Stimulated activated CD4-positive, alpha-beta T cell treated with anti-CD3 and anti-CD28 coated beads, Interleukin-2, amount 100 ng/mL, for 24 hours (primary cell): ENCODE measurements around the gene KIAA1755.
"Not testable (repeated sequence)": the region's sequence is repeated elsewhere in the genome, so short reads cannot be mapped to it uniquely, and the experiment has no call there.

ENCODE experiments used
- DNase-seq, 2 donors: peaks; one replicate each; pipeline ENCODE4 v3.0.0-alpha.2; 2020

The KIAA1755 gene

GRCh38 chr20:38260025-38260377, 534 bp downstream of the KIAA1755 start:
- DNase-seq = no peak

DNA sequence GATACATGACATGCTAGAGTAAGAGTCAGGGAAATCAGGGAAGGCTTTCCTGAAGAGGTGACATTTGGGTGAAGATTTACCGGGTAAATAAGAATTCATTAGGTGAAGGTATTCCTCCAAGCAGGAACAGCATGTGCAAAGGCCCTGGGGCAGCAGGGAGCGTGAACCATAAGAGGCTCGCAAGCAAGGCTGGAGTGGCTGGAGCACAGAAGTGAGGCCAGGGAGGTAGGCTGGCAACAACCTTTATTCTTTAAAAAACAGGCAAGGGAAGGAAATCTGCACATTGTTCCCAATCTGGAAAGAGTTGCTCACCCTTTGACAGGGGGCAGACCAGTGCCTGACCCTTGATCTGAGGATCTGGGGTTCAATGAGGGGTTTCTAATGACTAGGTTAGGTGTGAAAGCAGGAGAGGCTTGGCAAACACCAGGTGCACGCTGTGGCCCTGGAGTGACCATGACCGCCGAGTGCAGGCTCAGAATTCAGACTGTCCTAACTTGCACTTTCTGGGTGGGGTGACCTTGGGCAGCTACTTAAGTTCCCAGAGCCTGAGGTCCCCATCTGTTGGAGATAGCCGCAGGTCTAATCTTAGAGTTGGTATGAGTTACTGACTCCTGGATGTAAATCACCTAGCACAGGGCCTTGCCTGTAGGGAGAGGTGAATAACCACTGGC, 1.9 kb downstream of the KIAA1755 start:
- no peak for DNase-seq

GRCh38 chr20:38256966-38257365, 3.6 kb downstream of the KIAA1755 start:
- DNase-seq = no peak

DNA sequence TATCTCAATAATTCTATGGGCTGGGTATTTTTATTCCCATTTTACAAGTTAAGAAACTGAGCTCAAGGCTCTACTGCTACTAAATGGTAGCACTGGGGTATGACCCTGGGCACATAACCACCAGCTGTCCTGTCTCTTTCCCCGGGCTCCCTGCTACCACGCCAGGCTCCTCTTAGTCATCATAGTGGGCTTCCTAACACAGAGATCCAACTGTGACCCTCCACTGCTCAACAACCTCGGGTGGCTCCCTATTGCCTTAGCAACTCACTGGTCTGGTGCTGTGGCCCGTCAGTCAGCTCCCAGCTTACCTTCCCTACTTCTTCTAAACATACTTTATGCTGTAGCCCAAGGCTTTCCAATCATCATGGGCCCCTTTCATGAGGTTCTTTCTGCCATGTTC, 4.5 kb downstream of the KIAA1755 start:
- DNase-seq = no peak

DNA sequence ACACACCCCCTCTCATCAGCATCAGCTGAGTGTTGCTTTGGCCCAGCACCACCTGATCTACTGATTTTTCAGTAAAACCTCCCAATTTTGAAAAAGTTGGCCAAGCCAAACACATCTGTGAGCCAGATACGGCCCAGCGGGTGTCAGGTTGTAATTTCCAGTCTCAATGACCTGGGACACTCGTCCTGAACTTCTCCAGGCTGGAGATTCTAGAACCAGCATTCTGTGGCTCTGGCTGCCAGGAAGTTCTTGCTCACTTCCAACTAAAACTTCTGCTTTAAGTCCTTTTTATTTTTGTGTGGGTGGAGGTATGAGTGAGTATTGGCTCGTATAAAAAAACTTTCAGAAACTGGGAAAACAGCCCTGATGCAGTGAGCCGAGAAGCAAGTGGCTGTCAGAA, 5.1 kb downstream of the KIAA1755 start:
- no peak for DNase-seq

DNA sequence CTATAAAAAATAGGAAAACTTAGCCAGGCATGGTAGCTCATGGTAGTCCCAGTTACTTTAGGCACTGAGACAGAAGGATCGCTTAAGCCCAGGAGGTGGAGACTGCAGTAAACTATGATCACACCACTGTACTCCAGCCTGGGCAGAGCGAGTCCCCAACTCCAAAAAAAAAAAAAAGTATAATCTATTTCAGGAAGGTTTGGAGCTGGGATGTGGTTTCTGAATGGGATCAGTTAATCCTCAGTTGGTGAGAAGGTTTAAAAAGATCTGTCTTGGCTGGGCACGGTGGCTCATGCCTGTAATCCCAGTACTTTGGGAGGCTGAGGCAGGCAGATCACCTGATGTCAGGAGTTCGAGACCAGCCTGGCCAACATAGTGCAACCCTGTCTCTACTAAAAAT, 5.9 kb downstream of the KIAA1755 start:
- not testable (repeated sequence) for DNase-seq

- DNase-seq = no peak
Observed at GRCh38 chr20:38253571-38253970, 7.0 kb downstream of the KIAA1755 start.

GRCh38 chr20:38252292-38253288, 7.9 kb downstream of the KIAA1755 start:
- no peak for DNase-seq

GRCh38 chr20:38251441-38251840, 9.1 kb downstream of the KIAA1755 start:
- DNase-seq = not testable (repeated sequence)

GRCh38 chr20:38250609-38251008, 9.9 kb downstream of the KIAA1755 start:
- DNase-seq = no peak

DNA sequence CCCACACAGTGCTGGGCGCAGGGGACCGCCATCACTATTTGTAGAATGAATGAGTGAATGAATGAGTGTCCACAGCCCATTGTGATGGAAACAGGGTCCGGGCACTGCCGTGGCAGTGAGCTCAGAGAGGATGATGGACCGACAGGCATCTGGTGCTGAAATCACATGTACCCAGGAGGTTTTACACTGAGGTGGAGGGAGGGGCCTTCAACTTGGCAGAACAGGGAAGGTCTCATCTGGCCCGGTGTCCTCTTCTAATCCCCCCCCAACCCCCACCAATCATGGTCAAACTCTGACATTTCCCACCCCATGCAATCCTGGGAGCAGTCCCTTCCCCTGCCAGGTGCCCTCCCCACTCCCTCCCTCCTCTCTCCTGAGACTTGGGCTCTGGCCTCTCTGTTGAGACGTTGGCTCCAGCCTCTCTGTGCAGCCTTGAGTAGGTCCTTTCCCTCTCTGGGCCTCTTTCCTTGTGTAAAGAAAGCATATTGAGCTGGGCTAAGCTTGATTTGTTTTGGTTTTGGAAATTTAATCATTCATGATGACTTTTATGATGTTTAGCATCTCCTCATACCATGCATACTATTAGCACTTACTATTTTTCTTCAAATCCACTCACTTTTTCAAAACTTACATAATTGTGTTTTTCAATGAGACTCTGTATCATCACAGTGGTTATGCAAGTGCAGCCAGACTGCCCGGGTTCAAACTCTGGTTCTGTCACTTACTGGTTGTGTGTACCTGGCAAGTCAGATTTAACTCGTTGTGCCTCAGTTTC, 10.8 kb downstream of the KIAA1755 start:
- no peak for DNase-seq

DNA sequence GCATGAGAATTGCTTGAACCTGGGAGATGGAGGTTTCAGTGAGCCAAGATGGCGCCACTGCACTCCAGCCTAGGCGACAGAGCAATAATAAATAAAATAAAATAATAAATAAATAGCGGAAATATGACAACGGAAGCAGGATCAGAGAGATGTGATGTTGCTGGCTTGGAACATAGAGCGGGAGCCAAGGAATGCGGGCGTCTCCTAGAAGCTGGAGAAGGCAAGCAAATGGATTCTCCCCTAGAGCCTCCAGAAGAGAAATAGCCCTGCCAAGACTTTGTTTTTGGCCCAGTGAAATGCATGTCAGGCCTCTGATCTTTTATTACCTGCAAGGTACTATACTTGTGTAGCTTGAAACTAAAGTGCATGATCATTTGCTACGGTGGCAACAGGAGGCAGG, 12.4 kb downstream of the KIAA1755 start:
- DNase-seq = no peak

DNA sequence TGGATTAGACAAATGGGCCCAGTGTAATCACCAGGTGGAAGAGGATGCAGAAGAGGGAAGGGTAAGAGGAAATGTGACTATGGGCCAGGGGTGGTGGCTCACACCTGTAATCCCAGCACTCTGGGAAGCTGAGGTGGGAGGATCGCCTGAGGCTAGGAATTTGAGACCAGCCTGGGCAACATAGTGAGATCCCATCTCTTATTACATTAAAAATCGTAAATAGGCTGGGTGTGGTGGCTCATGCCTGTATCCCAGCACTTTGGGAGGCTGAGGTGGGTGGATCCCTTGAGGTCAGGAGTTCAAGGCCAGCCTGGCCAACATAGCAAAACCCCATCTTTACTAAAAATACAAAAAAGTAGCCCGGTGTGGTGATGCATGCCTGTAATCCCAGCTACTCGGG, 12.8 kb downstream of the KIAA1755 start:
- DNase-seq = not testable (repeated sequence)

GRCh38 chr20:38247166-38247509, 13.4 kb downstream of the KIAA1755 start:
- no peak for DNase-seq

- no peak for DNase-seq
Observed at GRCh38 chr20:38246357-38247165, 14.0 kb downstream of the KIAA1755 start.

GRCh38 chr20:38245753-38246152, 14.8 kb downstream of the KIAA1755 start:
- DNase-seq = no peak

GRCh38 chr20:38243709-38244020, 16.9 kb downstream of the KIAA1755 start:
- DNase-seq = no peak

- DNase-seq = peak in 1 of 2 donors; percentile 35
Observed at GRCh38 chr20:38242848-38243708, 17.5 kb downstream of the KIAA1755 start.

DNA sequence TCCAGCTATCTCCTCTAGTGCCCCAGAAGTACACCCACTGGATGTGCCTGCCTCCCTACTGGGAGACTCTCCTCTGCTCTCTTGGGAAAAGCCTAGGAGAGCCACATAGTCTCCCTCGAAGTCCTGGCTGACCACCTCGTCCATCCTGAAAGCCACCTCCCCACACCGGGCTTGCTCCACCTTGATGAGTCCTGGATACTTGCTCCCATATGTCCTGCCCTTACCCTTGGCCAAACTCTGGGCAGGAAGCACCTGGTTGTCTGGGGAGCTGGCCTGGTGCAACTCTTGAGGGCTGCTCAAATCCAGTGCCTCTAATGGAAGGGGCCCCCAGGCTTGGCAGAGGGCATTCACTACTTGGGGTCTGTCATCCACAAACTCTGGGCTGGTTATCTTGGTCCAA, 19.3 kb downstream of the KIAA1755 start:
- DNase-seq = no peak

- no peak for DNase-seq
Observed at GRCh38 chr20:38239441-38239840, 21.1 kb downstream of the KIAA1755 start.

DNA sequence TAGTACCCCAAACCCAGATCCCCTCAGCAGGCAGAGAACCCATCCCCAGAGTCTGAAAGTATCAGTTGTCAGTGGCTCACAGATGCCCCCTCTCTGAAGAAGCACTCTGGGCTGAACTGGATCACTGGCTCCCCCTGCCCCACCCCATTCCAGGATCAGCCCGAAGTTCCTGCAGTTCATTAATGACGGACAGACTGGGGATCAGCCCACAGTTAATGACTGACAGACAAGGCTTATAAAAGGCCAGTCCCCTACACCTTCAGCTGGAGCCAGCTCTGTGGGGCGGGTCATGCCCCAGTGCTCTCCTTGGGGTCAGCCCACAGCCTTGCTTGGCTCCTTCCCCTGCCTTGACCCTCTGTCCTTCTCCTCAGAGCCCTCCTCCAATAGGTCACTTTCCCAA, 21.7 kb downstream of the KIAA1755 start:
- no peak for DNase-seq

DNA sequence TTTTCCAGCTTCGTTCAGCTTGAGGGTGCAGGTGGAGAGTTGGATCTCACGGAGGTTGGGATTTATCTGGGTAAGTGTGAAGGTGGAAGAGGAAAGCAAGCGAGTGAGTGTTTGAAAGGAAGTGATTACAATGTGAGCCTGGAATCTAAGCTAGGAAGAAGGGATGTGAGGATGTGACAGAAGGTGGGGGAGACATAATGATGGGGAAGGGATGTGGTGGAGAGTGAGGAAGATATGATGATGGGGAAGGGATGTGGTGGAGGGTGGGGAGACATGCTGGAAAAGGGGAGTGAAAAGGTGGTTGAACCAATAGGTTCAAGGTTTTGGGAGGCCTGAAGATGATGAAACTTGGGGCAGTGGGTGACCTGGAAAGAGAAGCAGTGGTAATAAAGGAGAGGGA, 23.2 kb downstream of the KIAA1755 start:
- DNase-seq = no peak
